SJCRH30 (cell line): ENCODE measurements around the gene CDC42EP2. TPM values are rescaled to one million over a fixed set of nuclear protein-coding genes. Genes with fewer than 3 reads are reported as not detected.

Source experiments
- DNase-seq, 2 experiments: peaks; one replicate each; pipeline ENCODE4 v3.0.0-alpha.2; 2015 to 2020
- H3K27ac ChIP-seq: fragments of 250-450 bp; sonication (Bioruptor Pico); 2 replicates; pipeline ENCODE4 v1.5.1; 2020; ENCODE audit warnings: mild to moderate bottlenecking, moderate library complexity
- H3K27me3 ChIP-seq: fragments of 250-450 bp; sonication (Bioruptor Pico); 2 replicates; pipeline ENCODE4 v1.5.1; 2020; ENCODE audit warnings: mild to moderate bottlenecking, moderate library complexity
- H3K36me3 ChIP-seq: fragments of 250-450 bp; sonication (Bioruptor Pico); 2 replicates; pipeline ENCODE4 v1.5.1; 2020; ENCODE audit warnings: mild to moderate bottlenecking, moderate library complexity
- H3K4me1 ChIP-seq: fragments of 250-450 bp; sonication (Bioruptor Pico); 2 replicates; pipeline ENCODE4 v1.5.1; 2020; ENCODE audit warnings: mild to moderate bottlenecking, moderate library complexity
- H3K4me3 ChIP-seq: fragments of 250-450 bp; sonication (Bioruptor Pico); 2 replicates; pipeline ENCODE4 v1.5.1; 2020; ENCODE audit warnings: mild to moderate bottlenecking, moderate library complexity
- H3K9me3 ChIP-seq: fragments of 250-450 bp; sonication (Bioruptor Pico); replicated peaks from 2 replicates; pipeline ENCODE4 v1.5.1; 2020; ENCODE audit warnings: mild to moderate bottlenecking, moderate library complexity
- total RNA-seq: library from RNA; depleted of rRNA; stranded (reverse); fragments of >200 nt; shearing (Covaris generic); gene quantifications from 2 replicates; pipeline ENCODE4 v1.2.3, GENCODE V29; 2014

The CDC42EP2 gene
- total RNA-seq, 1 experiment from 2014 or later, result 5.6 TPM

GRCh38 chr11:65353376-65353775, 38.7 kb downstream of the CDC42EP2 start:
- no peak overlapping the region for H3K27ac ChIP-seq
- H3K27me3 ChIP-seq, result no peaks in the 10 kb centered on the region

GRCh38 chr11:65353900-65354264, 39.2 kb downstream of the CDC42EP2 start:
- H3K36me3 ChIP-seq, result peaks cover 12% of the 10 kb centered on the region
- H3K27ac ChIP-seq, result no peak overlapping the region
- no peaks in the 10 kb centered on the region; the same call in 1 of the 2 replicates for H3K4me1 ChIP-seq

More at GRCh38 chr11:65353376-65353775, 38.7 kb downstream of the CDC42EP2 start:
- Histone ChIP-seq H3K9me3 (no peaks in the 10 kb centered on the region), H3K36me3 (peaks cover 15% of the 10 kb centered on the region), H3K4me3 (no peak overlapping the region), H3K4me1 (no peaks in the 10 kb centered on the region; the same call in 1 of the 2 replicates)
- DNase-seq, result no peak

DNA sequence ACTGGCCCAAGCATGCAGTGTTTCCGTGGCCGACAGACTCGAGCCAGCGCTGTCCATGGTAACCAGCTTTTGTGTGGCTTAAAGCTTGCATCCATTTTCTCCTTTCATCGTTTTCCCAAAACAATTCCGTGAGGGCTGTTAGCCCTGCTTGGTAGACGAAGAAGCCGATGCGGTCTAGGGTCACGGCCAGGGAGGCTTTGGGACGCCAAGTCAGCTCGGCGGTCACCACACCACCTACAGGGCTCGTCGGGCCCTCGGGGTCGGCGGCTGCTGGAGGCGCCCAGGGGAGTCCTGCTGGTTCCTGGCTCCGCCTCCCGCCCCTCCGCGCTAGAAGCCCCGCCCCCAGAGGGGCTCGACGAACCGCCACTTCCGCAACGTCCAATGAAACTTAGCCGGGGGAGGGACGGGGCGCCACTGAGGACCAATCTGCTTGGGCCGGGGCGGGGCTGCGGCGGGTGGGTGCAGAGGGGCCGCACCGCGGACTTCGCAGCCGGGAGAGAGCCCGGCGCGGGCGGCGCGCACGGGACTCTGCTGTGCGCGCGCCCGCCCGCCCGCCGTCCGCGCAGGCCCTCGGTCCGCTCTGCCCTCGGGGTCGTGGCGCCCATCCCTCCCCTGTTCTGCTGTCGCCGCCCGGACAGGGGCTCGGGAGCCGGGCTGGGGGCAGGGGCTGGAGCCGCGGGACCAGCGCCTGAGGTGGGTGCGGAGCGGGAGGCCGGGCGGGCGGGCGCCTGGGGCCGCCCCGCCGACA, 39.8 kb downstream of the CDC42EP2 start, which contains the start of gene TIGD3:
TSS of gene TIGD3 (plus strand) at position 487 of the 748 bp plus-strand sequence. CDS start 1,058 bp downstream, outside the sequence.
- H3K27ac ChIP-seq, result no peak within 1 kb of the TSS

More at GRCh38 chr11:65353900-65354264, 39.2 kb downstream of the CDC42EP2 start:
- no peaks in the 10 kb centered on the region for H3K9me3 ChIP-seq
- H3K4me3 ChIP-seq, result peak overlapping the region; percentile 67
- DNase-seq, result no peak
- no peaks in the 10 kb centered on the region for H3K27me3 ChIP-seq

DNA sequence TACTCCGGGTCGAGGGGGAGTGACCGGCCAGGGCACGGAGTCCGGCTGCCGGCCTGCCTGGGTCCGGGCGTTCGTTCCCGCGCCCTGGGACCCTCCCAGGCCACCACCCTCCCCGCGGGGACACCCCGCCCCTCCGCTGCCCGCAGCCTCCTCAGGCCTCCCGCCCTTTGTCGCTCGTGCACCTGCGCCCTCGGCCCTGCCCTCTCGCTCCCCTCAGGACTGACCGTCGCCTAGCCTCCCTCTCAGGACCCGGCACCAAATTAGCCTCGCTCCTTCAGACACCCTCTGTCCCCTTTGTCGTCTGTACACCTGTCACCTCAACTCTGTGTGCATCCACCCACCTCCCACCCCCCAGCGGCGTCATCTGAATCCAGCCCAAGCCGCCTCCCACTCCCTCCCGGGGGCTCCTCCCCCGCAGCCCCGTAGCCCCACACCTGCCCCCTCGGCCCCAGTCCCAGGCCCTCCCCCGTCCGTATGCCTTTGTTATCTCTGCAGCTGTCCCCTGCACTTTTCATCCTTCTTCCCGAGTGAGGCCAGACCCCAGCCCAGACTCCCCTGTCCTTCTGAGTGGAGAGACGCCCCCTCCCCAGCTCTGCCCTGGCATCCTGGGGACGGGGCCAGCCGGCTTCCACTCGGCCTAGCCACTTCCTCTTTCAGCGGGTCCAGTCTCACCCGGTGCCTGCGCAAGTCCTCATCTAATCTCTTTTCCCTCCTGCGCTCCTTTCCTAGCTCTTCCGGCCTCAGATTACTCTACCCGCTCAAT, 40.5 kb downstream of the CDC42EP2 start:
- Histone ChIP-seq H3K27ac (no peak overlapping the region), H3K4me1 (no peaks in the 10 kb centered on the region; the same call in 1 of the 2 replicates), H3K4me3 (peak overlapping the region; percentile 67), H3K9me3 (no peaks in the 10 kb centered on the region), H3K36me3 (peaks cover 3% of the 10 kb centered on the region; the same call in 1 of the 2 replicates), H3K27me3 (no peaks in the 10 kb centered on the region)
- peak; percentile 50 for DNase-seq

More for the DNA sequence above, 39.8 kb downstream of the CDC42EP2 start, which contains the start of gene TIGD3:
- DNase-seq, result peak; percentile 97 to 98
- Histone ChIP-seq H3K36me3 (peaks cover 7% of the 10 kb centered on the region; the same call in 1 of the 2 replicates), H3K9me3 (no peaks in the 10 kb centered on the region), H3K4me3 (peak within 1 kb of the TSS; percentile 67), H3K27me3 (no peaks in the 10 kb centered on the region), H3K4me1 (no peaks in the 10 kb centered on the region; the same call in 1 of the 2 replicates)

GRCh38 chr11:65355776-65356393, 41.2 kb downstream of the CDC42EP2 start:
- Histone ChIP-seq H3K4me3 (no peak overlapping the region; the same call in 1 of the 2 replicates), H3K9me3 (no peaks in the 10 kb centered on the region), H3K27me3 (no peaks in the 10 kb centered on the region), H3K36me3 (no peaks in the 10 kb centered on the region; the same call in 1 of the 2 replicates), H3K27ac (no peak overlapping the region), H3K4me1 (no peaks in the 10 kb centered on the region; the same call in 1 of the 2 replicates)
- no peak for DNase-seq

GRCh38 chr11:65356394-65356972, 41.8 kb downstream of the CDC42EP2 start:
- Histone ChIP-seq H3K4me3 (no peak overlapping the region), H3K27ac (no peak overlapping the region), H3K27me3 (no peaks in the 10 kb centered on the region), H3K9me3 (no peaks in the 10 kb centered on the region), H3K36me3 (no peaks in the 10 kb centered on the region; the same call in 1 of the 2 replicates), H3K4me1 (no peaks in the 10 kb centered on the region; the same call in 1 of the 2 replicates)
- DNase-seq, result no peak

GRCh38 chr11:65357856-65358356, 43.2 kb downstream of the CDC42EP2 start:
- Histone ChIP-seq H3K4me3 (no peak overlapping the region), H3K27me3 (no peaks in the 10 kb centered on the region), H3K4me1 (no peaks in the 10 kb centered on the region; the same call in 1 of the 2 replicates), H3K36me3 (no peaks in the 10 kb centered on the region), H3K27ac (no peak overlapping the region), H3K9me3 (no peaks in the 10 kb centered on the region)
- DNase-seq, result no peak

DNA sequence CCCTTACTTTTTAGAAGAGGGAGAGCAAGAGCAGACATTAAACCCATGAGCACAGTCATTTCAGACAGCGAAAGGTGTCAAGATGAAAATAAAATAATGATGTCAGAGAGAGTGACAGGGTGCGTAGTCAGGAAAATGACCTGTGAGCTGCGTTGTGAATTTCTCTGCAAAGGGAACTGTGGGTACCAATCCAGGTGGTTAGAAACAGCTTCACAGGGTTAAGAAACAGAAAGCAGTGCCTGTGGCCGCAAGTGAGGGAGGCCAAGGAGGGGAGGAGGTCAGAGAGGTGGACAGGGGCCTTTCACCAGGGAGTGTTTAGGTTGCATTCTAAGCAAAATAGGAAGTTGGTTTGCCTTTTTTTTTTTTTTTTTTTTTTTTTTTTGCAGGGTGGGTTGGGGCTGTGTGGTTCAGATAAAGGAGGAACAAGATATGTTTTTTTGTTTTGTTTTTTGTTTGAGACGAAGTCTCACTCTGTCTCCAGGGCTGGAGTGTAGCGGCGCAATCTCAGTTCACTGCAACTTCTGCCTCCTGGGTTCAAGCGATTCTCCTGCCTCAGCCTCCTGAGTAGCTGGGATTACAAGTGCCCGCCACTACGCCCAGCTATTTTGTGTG, 47.8 kb downstream of the CDC42EP2 start:
- no peak for DNase-seq
- H3K4me3 ChIP-seq, result no peak overlapping the region
- H3K9me3 ChIP-seq, result no peaks in the 10 kb centered on the region
- H3K27me3 ChIP-seq, result no peaks in the 10 kb centered on the region
- H3K27ac ChIP-seq, result no peak overlapping the region
- H3K36me3 ChIP-seq, result no peaks in the 10 kb centered on the region
- H3K4me1 ChIP-seq, result no peaks in the 10 kb centered on the region

GRCh38 chr11:65362966-65363365, 48.3 kb downstream of the CDC42EP2 start:
- H3K4me3 ChIP-seq, result no peak overlapping the region
- DNase-seq, result no peak
- H3K4me1 ChIP-seq, result no peaks in the 10 kb centered on the region
- no peaks in the 10 kb centered on the region for H3K36me3 ChIP-seq
- no peaks in the 10 kb centered on the region for H3K27me3 ChIP-seq
- H3K27ac ChIP-seq, result no peak overlapping the region
- no peaks in the 10 kb centered on the region for H3K9me3 ChIP-seq

GRCh38 chr11:65363770-65364169, 49.1 kb downstream of the CDC42EP2 start:
- H3K27me3 ChIP-seq, result no peaks in the 10 kb centered on the region
- DNase-seq, result no peak
- no peaks in the 10 kb centered on the region for H3K36me3 ChIP-seq
- H3K4me3 ChIP-seq, result no peak overlapping the region
- no peak overlapping the region for H3K27ac ChIP-seq
- no peaks in the 10 kb centered on the region for H3K4me1 ChIP-seq
- no peaks in the 10 kb centered on the region for H3K9me3 ChIP-seq

DNA sequence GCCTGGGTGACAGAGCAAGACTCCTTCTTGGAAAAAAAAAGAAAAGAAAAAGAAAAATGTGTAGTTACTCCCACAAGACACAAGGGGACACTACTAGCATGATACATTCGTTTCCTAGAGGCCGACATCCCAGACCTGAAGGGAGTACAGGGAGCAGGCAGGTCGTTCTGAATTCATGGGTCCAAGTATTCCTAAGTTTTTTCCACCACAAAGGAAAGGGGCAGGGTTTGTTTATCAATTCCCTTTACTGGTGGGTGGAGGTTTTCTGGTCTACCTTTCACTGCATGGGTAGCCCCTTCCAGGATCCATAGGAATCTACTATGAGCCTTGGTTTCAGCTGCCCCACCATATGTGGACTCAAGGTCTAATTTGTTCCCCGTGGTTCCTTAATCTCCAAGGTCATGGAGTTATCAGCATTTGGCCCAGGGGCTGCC, 51.7 kb downstream of the CDC42EP2 start:
- DNase-seq, result peak; percentile 61 to 83
- Histone ChIP-seq H3K4me1 (peaks cover 3% of the 10 kb centered on the region; the same call in 1 of the 2 replicates), H3K4me3 (no peak overlapping the region), H3K36me3 (no peaks in the 10 kb centered on the region), H3K9me3 (no peaks in the 10 kb centered on the region), H3K27me3 (no peaks in the 10 kb centered on the region), H3K27ac (no peak overlapping the region)

DNA sequence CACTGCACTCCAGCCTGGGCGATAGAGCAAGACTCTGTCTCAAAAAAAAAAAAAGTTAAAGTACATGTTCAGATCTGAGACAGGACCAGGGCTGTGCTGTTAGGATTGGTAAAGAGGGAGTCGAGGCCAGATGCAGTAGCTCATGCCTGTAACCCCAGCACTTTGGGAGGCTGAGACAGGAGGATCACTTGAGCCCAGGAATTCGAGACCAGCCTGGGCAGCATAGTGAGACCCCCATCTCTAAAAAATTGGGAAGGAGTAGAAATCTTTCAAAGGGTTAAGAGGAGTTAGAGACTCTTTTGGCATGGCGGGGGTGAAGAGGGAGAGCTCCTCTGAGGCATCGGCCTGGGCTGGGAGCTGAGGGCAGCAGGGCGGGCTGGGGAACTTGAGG, 56.0 kb downstream of the CDC42EP2 start:
- Histone ChIP-seq H3K9me3 (no peaks in the 10 kb centered on the region), H3K36me3 (no peaks in the 10 kb centered on the region), H3K27me3 (no peaks in the 10 kb centered on the region), H3K4me3 (no peak overlapping the region), H3K4me1 (peaks cover 3% of the 10 kb centered on the region; the same call in 1 of the 2 replicates), H3K27ac (0 out of 2 replicates have a peak overlapping the region, but pooled peaks have one; percentile 12)
- no peak for DNase-seq
